A549 (cell line): ENCODE data around the gene KRT17. TPM values are rescaled to one million over a fixed set of nuclear protein-coding genes. Genes with fewer than 3 reads are reported as not detected.

Experiments
- ATAC-seq, 2 experiments: fragments of 200-7000 bp in 1 of 2; fragments of >200 bp in 1 of 2; cut with Nextera tagmentation in 1 of 2; cut with Tn5 transposase in 1 of 2; 3 replicates each; pipeline versions ENCODE4 v1.8.0 to v1.9.1; 2018 to 2020; ENCODE audit warnings: mild to moderate bottlenecking in 1 of 2, moderate library complexity in 1 of 2
- CTCF ChIA-PET: fragments of 300-600 bp; sonication (Branson Sonifier 250); formaldehyde crosslinking; extraction: SDS; loops from one replicate; lab custom pipeline; 2021; ENCODE audit warnings: antibody characterized with exemption, inconsistent platforms; lab: Yijun Ruan, JAX
- POLR2A ChIA-PET: fragments of 350-600 bp; formaldehyde crosslinking; extraction: SDS; loops from one replicate; lab custom pipeline; 2021; ENCODE audit warnings: antibody characterized with exemption, inconsistent platforms; lab: Yijun Ruan, JAX
- DNase-seq, 2 experiments: peaks; one replicate each; pipeline versions ENCODE4 v3.0.0 to v3.0.0-alpha.2; 2011 to 2016; ENCODE audit warnings: low read depth in 1 of 2, low spot score in 1 of 2
- FAIRE-seq: peaks from 2 replicates; lab custom pipeline; 2011; peaks lifted over from hg19 to GRCh38; lab: Jason Lieb, UNC
- H3K27ac ChIP-seq, 2 experiments: fragments of >200 bp; sonication (Bioruptor Twin); formaldehyde crosslinking; 3 replicates each; pipeline ENCODE4 v1.5.1; 2016 to 2017
- H3K4me1 ChIP-seq: fragments of >200 bp; sonication (Bioruptor Twin); formaldehyde crosslinking; 3 replicates; pipeline ENCODE4 v1.6.1; 2016
- H3K4me2 ChIP-seq: fragments of >200 bp; sonication (Bioruptor Twin); formaldehyde crosslinking; 3 replicates; pipeline ENCODE4 v1.6.1; 2016
- H3K4me3 ChIP-seq: fragments of >200 bp; sonication (Bioruptor Twin); formaldehyde crosslinking; 3 replicates; pipeline ENCODE4 v1.5.1; 2016
- H3K9me3 ChIP-seq: fragments of >200 bp; sonication (Bioruptor Twin); formaldehyde crosslinking; 3 replicates; pipeline ENCODE4 v1.6.1; 2016
- BHLHE40 ChIP-seq: IDR thresholded peaks from 2 replicates; pipeline ENCODE4 v1.6.1; 2012; ENCODE audit warnings: low read depth, low read length, inconsistent platforms
- CBX2 ChIP-seq: fragments of 200-600 bp; sonication (generic); IDR thresholded peaks from 2 replicates; pipeline ENCODE4 v1.6.1; 2016; ENCODE audit warnings: low read depth, mild to moderate bottlenecking, borderline replicate concordance
- CBX8 ChIP-seq: fragments of 200-600 bp; sonication (generic); IDR thresholded peaks from 2 replicates; pipeline ENCODE4 v1.6.1; 2016
- CHD2 ChIP-seq: fragments of 150-350 bp; IDR thresholded peaks from 2 replicates; pipeline ENCODE4 v1.6.1; 2014; ENCODE audit warnings: low read length; ENCODE audit not compliant: partially characterized antibody
- CHD4 ChIP-seq: fragments of 200-600 bp; sonication (generic); IDR thresholded peaks from 2 replicates; pipeline ENCODE4 v1.6.1; 2016; ENCODE audit warnings: antibody characterized with exemption, mild to moderate bottlenecking, borderline replicate concordance
- EHMT2 ChIP-seq: fragments of 200-600 bp; sonication (generic); IDR thresholded peaks from 2 replicates; pipeline ENCODE4 v1.6.1; 2016; ENCODE audit warnings: antibody characterized with exemption, low read depth, mild to moderate bottlenecking, moderate library complexity
- EP300 ChIP-seq, 2 experiments: fragments of >200 bp; sonication (Bioruptor Twin); formaldehyde crosslinking; IDR thresholded peaks; 2 replicates in 1 of 2; 3 replicates in 1 of 2; pipeline ENCODE4 v1.6.1; 2016 to 2017
- ESRRA ChIP-seq: fragments of 150-350 bp; IDR thresholded peaks from 2 replicates; pipeline ENCODE4 v1.6.1; 2014; ENCODE audit warnings: mild to moderate bottlenecking, low read length, borderline replicate concordance
- FOSL2 ChIP-seq, 2 experiments: fragments of 450-650 bp in 1 of 2; fragments of >200 bp in 1 of 2; sonication (Bioruptor Twin) in 1 of 2; formaldehyde crosslinking; IDR thresholded peaks; 2 replicates each; pipeline versions ENCODE4 v1.5.0 to v1.6.1; 2016 to 2020; ENCODE audit warnings: mild to moderate bottlenecking in 1 of 2, moderate library complexity in 1 of 2
- GATA3 ChIP-seq: IDR thresholded peaks from 2 replicates; pipeline ENCODE4 v1.6.1; 2012; ENCODE audit warnings: borderline replicate concordance
- HDAC2 ChIP-seq: fragments of 200-600 bp; sonication (generic); IDR thresholded peaks from 2 replicates; pipeline ENCODE4 v1.6.1; 2016
- HEYL ChIP-seq: fragments of 250-450 bp; sonication (Bioruptor Pico); IDR thresholded peaks from 2 replicates; pipeline ENCODE4 v1.8.0; 2021; ENCODE audit warnings: mild to moderate bottlenecking, moderate library complexity
- JUN ChIP-seq, 2 experiments: fragments of >200 bp; sonication (Bioruptor Twin); formaldehyde crosslinking; IDR thresholded peaks; 2 replicates in 1 of 2; 3 replicates in 1 of 2; pipeline ENCODE4 v1.6.1; 2016 to 2017
- JUNB ChIP-seq: fragments of >200 bp; sonication (Bioruptor Twin); formaldehyde crosslinking; IDR thresholded peaks from 2 replicates; pipeline ENCODE4 v1.6.1; 2016
- MYC ChIP-seq: IDR thresholded peaks from 2 replicates; pipeline ENCODE4 v1.6.1; 2012; ENCODE audit warnings: mild to moderate bottlenecking, inconsistent platforms, low read length, improper control_type of control experiment, borderline replicate concordance
- NFE2L2 ChIP-seq: fragments of 150-350 bp; conservative IDR thresholded peaks from 2 replicates; pipeline ENCODE4 v1.6.1; 2014; ENCODE audit warnings: low read length
- NR3C1 ChIP-seq: fragments of >200 bp; sonication (Bioruptor Twin); formaldehyde crosslinking; IDR thresholded peaks from 3 replicates; pipeline ENCODE4 v1.6.1; 2017
- PHF8 ChIP-seq: fragments of 200-600 bp; sonication (generic); IDR thresholded peaks from 2 replicates; pipeline ENCODE4 v1.6.1; 2016; ENCODE audit warnings: low read depth, mild to moderate bottlenecking, antibody characterized with exemption, moderate library complexity, borderline replicate concordance
- POLR2AphosphoS2 ChIP-seq: conservative IDR thresholded peaks from 2 replicates; pipeline ENCODE4 v1.6.1; 2012; ENCODE audit warnings: low read length, improper control_type of control experiment, inconsistent platforms
- RNF2 ChIP-seq: fragments of 200-600 bp; sonication (generic); IDR thresholded peaks from 2 replicates; pipeline ENCODE4 v1.6.1; 2016; ENCODE audit warnings: low read depth, mild to moderate bottlenecking, antibody characterized with exemption, moderate library complexity, borderline replicate concordance
- SMC3 ChIP-seq: fragments of >200 bp; sonication (Bioruptor Twin); formaldehyde crosslinking; IDR thresholded peaks from 3 replicates; pipeline ENCODE4 v1.6.1; 2018; ENCODE audit warnings: inconsistent platforms
- TFCP2L1 ChIP-seq: fragments of 250-450 bp; sonication (Bioruptor Pico); IDR thresholded peaks from 2 replicates; pipeline ENCODE4 v1.5.0; 2021; ENCODE audit warnings: mild to moderate bottlenecking
- ZC3H11A ChIP-seq: fragments of 450-650 bp; IDR thresholded peaks from 2 replicates; pipeline ENCODE4 v1.6.1; 2014; ENCODE audit warnings: antibody characterized with exemption, mild to moderate bottlenecking
- ZFP36 ChIP-seq: fragments of 450-650 bp; IDR thresholded peaks from 2 replicates; pipeline ENCODE4 v1.6.1; 2014; ENCODE audit warnings: borderline replicate concordance; ENCODE audit not compliant: partially characterized antibody
- ZNF302 ChIP-seq: fragments of 250-450 bp; sonication (Bioruptor Pico); IDR thresholded peaks from 2 replicates; pipeline ENCODE4 v1.9.0; 2021; ENCODE audit warnings: inconsistent platforms, mild to moderate bottlenecking, moderate library complexity
- ZSCAN20 ChIP-seq: fragments of 250-450 bp; sonication (Bioruptor Pico); IDR thresholded peaks from 2 replicates; pipeline ENCODE4 v1.8.0; 2022; ENCODE audit warnings: mild to moderate bottlenecking, moderate library complexity
- WGBS: methylation state at CpG from one replicate; pipeline ENCODE4 v1.1.6; 2017; ENCODE audit errors: missing lambda C conversion rate; 5-methylcytosine and 5-hydroxymethylcytosine counted together
- polyA plus RNA-seq, 4 experiments: library from polyadenylated mRNA; depleted of rRNA in 3 of 4; stranded (reverse); fragments of >200 nt; fragmentation: RNase III in 1 of 4; extraction: RNeasy Plus Mini Kit Qiagen cat#74134 plus additional on column Dnase treatment in 1 of 4; gene quantifications; 2 replicates in 3 of 4; 3 replicates in 1 of 4; pipeline ENCODE4 v1.2.3, GENCODE V29; 2011 to 2017
- TF ChIP-seq, protein P1 (sequence below): IDR thresholded peaks from 2 replicates; pipeline ENCODE4 v1.6.1; 2012
- TF ChIP-seq, protein P2 (sequence below): fragments of >200 bp; sonication (Bioruptor Twin); formaldehyde crosslinking; IDR thresholded peaks from 2 replicates; pipeline ENCODE4 v1.6.1; 2016
- TF ChIP-seq, protein P3 (sequence below): IDR thresholded peaks from 2 replicates; pipeline ENCODE4 v1.6.1; 2012; ENCODE audit warnings: low read depth, borderline replicate concordance
- TF ChIP-seq, protein P4 (sequence below): fragments of 250-450 bp; sonication (Bioruptor Pico); IDR thresholded peaks from 2 replicates; pipeline ENCODE4 v1.5.0; 2020; ENCODE audit warnings: low read depth, mild to moderate bottlenecking, moderate library complexity
- TF ChIP-seq, protein P5 (sequence below): IDR thresholded peaks from 2 replicates; pipeline ENCODE4 v1.6.1; 2012

Gene KRT17
- polyA plus RNA-seq, 2 of the 4 experiments (the other 2 are of a cell fraction): 0.43 to 1.2 TPM

DNA sequence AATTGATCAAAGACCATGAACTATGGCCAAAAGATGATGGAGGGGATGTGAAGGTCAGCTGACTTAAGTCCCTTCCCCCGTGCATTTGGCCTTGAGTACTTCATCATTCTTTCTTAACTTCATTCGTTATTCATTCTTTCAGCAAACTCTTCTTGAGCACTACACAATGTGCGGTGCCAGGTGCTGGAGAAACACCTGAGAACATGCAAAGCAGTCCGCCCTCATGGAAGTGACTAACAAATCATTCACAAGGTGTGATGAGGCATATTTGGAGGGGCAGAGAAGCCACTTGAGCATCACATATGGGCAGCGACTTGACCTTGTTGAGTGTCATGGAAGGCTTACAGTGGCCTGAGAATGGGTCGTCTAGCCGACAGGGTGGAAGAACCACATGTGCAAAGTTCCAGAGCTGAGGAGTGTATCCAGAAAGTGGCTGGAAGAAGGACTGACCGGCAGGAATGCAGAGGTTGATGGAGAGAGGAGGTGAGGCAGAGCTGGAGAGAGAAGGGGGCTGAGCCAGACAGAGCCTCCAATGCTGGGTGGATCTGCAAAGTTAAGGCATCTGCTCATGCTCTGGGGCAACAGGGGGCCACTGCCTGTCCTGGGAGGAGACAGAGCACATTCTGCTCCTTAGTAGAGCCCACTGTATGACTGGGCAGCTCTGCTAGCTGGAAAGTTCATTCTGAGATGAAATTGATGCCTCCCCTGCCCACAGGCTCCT is 39.2 kb upstream of the KRT17 start:
- H3K4me2 ChIP-seq: no peak overlapping the region
- H3K4me3 ChIP-seq: no peak overlapping the region
- 0 out of 6 replicates have a peak overlapping the region, but pooled peaks of 1 of the 2 experiments have one; percentile 12 for H3K27ac ChIP-seq
- DNase-seq: no peak
- no peak for TF ChIP-seq ZC3H11A
- TF ChIP-seq CHD2: no peak
- TF ChIP-seq NR3C1: no peak
- TF ChIP-seq, protein P1, sequence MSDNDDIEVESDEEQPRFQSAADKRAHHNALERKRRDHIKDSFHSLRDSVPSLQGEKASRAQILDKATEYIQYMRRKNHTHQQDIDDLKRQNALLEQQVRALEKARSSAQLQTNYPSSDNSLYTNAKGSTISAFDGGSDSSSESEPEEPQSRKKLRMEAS: no peak
- TF ChIP-seq SMC3: no peak
- no peak for TF ChIP-seq JUNB
- TF ChIP-seq HDAC2: no peak
- no peak for TF ChIP-seq CBX8
- no peak for TF ChIP-seq FOSL2 (IDR thresholded peaks at IDR 0.05)
- no peak for TF ChIP-seq FOSL2 (CRISPR knock-in tag; IDR thresholded peaks at IDR 0.05)
- TF ChIP-seq RNF2: no peak
- TF ChIP-seq, protein P2, sequence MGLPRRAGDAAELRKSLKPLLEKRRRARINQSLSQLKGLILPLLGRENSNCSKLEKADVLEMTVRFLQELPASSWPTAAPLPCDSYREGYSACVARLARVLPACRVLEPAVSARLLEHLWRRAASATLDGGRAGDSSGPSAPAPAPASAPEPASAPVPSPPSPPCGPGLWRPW: no peak
- no peak for TF ChIP-seq ESRRA
- TF ChIP-seq EHMT2: no peak
- TF ChIP-seq PHF8: no peak
- TF ChIP-seq HEYL (CRISPR knock-in tag): no peak
- TF ChIP-seq, protein P3, sequence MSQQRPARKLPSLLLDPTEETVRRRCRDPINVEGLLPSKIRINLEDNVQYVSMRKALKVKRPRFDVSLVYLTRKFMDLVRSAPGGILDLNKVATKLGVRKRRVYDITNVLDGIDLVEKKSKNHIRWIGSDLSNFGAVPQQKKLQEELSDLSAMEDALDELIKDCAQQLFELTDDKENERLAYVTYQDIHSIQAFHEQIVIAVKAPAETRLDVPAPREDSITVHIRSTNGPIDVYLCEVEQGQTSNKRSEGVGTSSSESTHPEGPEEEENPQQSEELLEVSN: no peak
- TF ChIP-seq POLR2AphosphoS2: no peak
- TF ChIP-seq BHLHE40: no peak
- no peak for TF ChIP-seq CHD4
- TF ChIP-seq, protein P4, sequence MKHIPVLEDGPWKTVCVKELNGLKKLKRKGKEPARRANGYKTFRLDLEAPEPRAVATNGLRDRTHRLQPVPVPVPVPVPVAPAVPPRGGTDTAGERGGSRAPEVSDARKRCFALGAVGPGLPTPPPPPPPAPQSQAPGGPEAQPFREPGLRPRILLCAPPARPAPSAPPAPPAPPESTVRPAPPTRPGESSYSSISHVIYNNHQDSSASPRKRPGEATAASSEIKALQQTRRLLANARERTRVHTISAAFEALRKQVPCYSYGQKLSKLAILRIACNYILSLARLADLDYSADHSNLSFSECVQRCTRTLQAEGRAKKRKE: no peak
- ChIA-PET CTCF (interaction anchor here (0.6 to 20.9 kb wide), 84 partner anchors 16 to 1535 kb away, joined by 3 to 678 read pairs (median 7); partner anchors contain the start of genes EIF1, KRT10, KRT12 and KRT14), POLR2A (interaction anchor here (0.8 to 1.1 kb wide), 3 partner anchors 15 to 761 kb away, joined by 3 to 5 read pairs (median 4); no protein-coding TSS in a partner anchor)
- FAIRE-seq: no peak
- no peak for ATAC-seq
- 58% methylated on average over 8 of the region's 8 CpGs for WGBS
- peaks cover 23% of the 10 kb centered on the region for H3K4me1 ChIP-seq
- H3K9me3 ChIP-seq: no peaks in the 10 kb centered on the region

DNA sequence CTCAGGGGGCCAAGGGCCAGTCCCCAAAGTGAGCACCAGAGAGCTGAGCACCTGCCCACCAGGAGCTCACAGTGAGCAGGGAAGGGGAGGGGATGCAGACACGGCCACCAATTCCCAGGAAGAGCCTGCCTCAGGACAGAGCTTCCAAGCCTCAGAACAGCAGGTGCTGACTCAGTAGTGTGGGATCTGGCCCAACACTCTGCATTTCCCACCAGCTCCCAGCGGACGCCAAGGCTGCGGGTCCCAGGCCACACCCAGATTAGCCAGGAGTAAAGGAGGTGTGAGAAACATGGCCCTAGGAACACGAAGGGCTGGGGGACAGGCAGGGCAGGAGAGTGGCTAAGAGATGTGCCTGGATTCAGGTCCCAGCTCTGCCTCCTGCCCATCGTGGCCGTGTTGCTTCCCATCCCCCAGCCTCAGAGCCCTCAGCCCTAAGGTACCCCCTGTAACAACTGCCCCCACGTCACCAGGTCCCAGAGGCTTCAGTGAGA is 35.9 kb upstream of the KRT17 start:
- H3K4me1 ChIP-seq: peaks cover 7% of the 10 kb centered on the region
- TF ChIP-seq, protein P5, sequence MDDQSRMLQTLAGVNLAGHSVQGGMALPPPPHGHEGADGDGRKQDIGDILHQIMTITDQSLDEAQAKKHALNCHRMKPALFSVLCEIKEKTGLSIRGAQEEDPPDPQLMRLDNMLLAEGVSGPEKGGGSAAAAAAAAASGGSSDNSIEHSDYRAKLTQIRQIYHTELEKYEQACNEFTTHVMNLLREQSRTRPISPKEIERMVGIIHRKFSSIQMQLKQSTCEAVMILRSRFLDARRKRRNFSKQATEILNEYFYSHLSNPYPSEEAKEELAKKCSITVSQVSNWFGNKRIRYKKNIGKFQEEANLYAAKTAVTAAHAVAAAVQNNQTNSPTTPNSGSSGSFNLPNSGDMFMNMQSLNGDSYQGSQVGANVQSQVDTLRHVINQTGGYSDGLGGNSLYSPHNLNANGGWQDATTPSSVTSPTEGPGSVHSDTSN: no peak
- TF ChIP-seq CBX2 (no peak), TFCP2L1 (CRISPR knock-in tag) (no peak), MYC (no peak), HEYL (CRISPR knock-in tag) (no peak), NFE2L2 (no peak), ZFP36 (no peak), JUN (IDR thresholded peaks at IDR 0.05) (no peak), EP300 (IDR thresholded peaks at IDR 0.05) (no peak), ZNF302 (CRISPR knock-in tag) (no peak), ZSCAN20 (no peak), ZC3H11A (no peak), GATA3 (no peak)
- TF ChIP-seq, protein P2: no peak
- ATAC-seq (no peak), FAIRE-seq (no peak), DNase-seq (no peak)
- H3K9me3 ChIP-seq: no peaks in the 10 kb centered on the region
- H3K4me3 ChIP-seq: no peak overlapping the region
- POLR2A ChIA-PET: interaction anchor here (1.7 kb wide), 1 partner anchor 28 kb away, joined by 6 read pairs; no protein-coding TSS in a partner anchor
- no peak overlapping the region for H3K27ac ChIP-seq
- CTCF ChIA-PET: interaction anchor here (0.8 to 20.9 kb wide), 16 partner anchors 10 to 1040 kb away, joined by 3 to 678 read pairs (median 46); partner anchors contain the start of gene EIF1
- no peak overlapping the region for H3K4me2 ChIP-seq
- 69% methylated on average over 8 of the region's 8 CpGs for WGBS
